Measurements from ENCODE around the gene ASCC3.
A peak's percentile ranks its signal among the peaks of the same experiment; 100 is the strongest.

Gene ASCC3

DNA sequence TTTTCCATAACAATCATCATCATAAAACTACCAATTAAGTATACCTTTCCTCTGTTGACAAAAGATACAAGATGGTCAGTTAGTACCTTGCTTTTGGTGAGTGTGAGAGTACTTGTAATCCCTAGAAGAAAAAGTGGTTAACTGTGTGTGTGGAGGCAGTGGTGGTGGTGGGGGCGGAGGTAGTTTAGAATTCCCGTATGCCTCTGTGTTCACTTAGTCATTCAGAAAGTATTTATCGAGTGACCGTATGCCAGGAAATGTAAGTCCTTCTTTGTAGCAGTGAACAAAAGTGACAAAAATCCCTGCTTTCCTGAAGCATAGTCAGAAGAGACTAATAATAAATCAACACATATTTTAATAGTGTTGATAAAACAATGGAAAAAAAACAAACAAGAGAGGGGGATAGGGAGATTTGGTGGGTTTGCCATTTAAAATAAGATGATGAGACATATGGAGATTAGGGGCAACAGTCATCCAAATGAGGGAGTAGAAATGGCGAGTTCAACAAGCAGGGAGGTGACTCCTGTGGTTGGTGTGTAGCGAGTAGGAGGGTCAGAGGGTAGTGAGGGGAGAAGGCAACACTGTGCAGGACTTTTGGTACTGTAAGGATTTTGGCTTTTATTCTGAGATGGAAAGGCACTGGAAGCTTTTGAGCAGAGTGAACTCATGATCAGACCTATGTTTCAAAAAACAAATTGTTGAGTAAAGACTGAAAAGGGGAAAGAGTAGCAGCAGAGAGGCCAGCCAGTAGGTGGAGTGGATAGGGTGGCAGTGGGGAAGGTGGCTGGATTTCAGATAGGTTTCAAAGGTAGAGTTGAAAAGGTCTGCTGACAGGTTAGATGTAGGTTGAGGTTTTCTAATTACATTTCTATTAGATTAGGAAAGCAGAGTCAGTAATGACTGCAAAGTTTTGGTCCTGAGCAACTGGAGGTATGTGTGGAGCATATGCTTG is 376.1 kb downstream of the ASCC3 start:
- no peak for TF ChIP-seq CTCF (conservative IDR thresholded peaks at IDR 0.05; ENCODE audit: low read depth)
- ChIA-PET POLR2A (ENCODE audit: low non-redundant PET) (no interaction called here), CTCF (no interaction called here)
- no peak overlapping the region for H3K27ac ChIP-seq
- peak; percentile 37 for DNase-seq (ENCODE audit: low spot score)

GRCh38 chr6:100503043-100503705 is 378.0 kb downstream of the ASCC3 start:
- no peak for TF ChIP-seq CTCF (conservative IDR thresholded peaks at IDR 0.05; ENCODE audit: low read depth)

GRCh38 chr6:100493206-100493888 is 387.8 kb downstream of the ASCC3 start:
- CTCF ChIA-PET: interaction anchor here (0.6 to 0.7 kb wide), 2 partner anchors 387 to 884 kb away, joined by 3 read pairs; no protein-coding TSS in a partner anchor
- TF ChIP-seq CTCF (conservative IDR thresholded peaks at IDR 0.05; ENCODE audit: low read depth): no peak
- POLR2A ChIA-PET (ENCODE audit: low non-redundant PET): no interaction called here
- DNase-seq (ENCODE audit: low spot score): peak; percentile 63
- no peak overlapping the region for H3K27ac ChIP-seq

More at GRCh38 chr6:100503043-100503705, 378.0 kb downstream of the ASCC3 start:
- POLR2A ChIA-PET (ENCODE audit: low non-redundant PET): no interaction called here
- CTCF ChIA-PET: interaction anchor here (0.6 kb wide), 2 partner anchors 83 to 217 kb away, joined by 3 read pairs; no protein-coding TSS in a partner anchor
- no peak for DNase-seq (ENCODE audit: low spot score)
- no peak overlapping the region for H3K27ac ChIP-seq

- TF ChIP-seq CTCF (conservative IDR thresholded peaks at IDR 0.05; ENCODE audit: low read depth): no peak
- POLR2A ChIA-PET (ENCODE audit: low non-redundant PET): no interaction called here
- H3K27ac ChIP-seq: no peak overlapping the region
- CTCF ChIA-PET: no interaction called here
- DNase-seq (ENCODE audit: low spot score): no peak
Observed at GRCh38 chr6:100491952-100492670, 389.0 kb downstream of the ASCC3 start.

- ChIA-PET CTCF (no interaction called here), POLR2A (ENCODE audit: low non-redundant PET) (no interaction called here)
- TF ChIP-seq CTCF (conservative IDR thresholded peaks at IDR 0.05; ENCODE audit: low read depth): no peak
- no peak overlapping the region for H3K27ac ChIP-seq
- DNase-seq (ENCODE audit: low spot score): no peak
Observed at GRCh38 chr6:100490065-100490464, 391.1 kb downstream of the ASCC3 start.

DNA sequence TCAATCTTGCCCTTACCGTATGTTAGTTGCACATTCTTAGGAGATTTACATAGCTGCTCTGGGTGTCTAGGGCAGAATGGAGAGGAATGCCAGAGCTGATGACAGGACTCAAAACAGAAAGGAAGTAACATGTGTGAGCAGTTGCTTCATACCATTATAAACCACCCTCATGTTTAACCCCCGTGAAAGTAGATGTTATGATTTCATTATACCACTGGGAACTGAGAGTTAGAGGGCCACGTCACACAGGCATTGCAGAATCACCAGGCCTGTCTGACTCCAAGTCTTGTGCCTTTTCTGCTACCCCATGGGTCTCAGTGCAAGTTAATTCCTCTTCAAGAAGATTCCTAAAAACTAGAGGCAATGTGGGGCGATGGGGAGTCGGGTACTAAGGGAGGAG is 392.9 kb downstream of the ASCC3 start:
- no peak for DNase-seq (ENCODE audit: low spot score)
- CTCF ChIA-PET: no interaction called here
- TF ChIP-seq CTCF (conservative IDR thresholded peaks at IDR 0.05; ENCODE audit: low read depth): no peak
- POLR2A ChIA-PET (ENCODE audit: low non-redundant PET): no interaction called here
- H3K27ac ChIP-seq: no peak overlapping the region
